Peyer's patch (tissue), 4 donors: ENCODE data around the gene KRT16.

Experiments used
- POLR2A ChIP-seq, 2 donors: fragments of 450-650 bp; IDR thresholded peaks; one replicate each; pipeline ENCODE4 v1.5.1; 2017; ENCODE audit warnings: antibody characterized with exemption in 2 of 2, mild to moderate bottlenecking in 2 of 2, moderate library complexity in 2 of 2
- TF ChIP-seq, protein P1 (sequence below), 6 experiments: fragments of 450-650 bp in 4 of 6; fragments of 200-600 bp in 2 of 6; sonication (generic) in 1 of 6; IDR thresholded peaks; one replicate each; pipeline ENCODE4 v1.5.1; 2017 to 2019; ENCODE audit warnings: antibody characterized with exemption in 6 of 6, mild to moderate bottlenecking in 3 of 6, moderate library complexity in 1 of 6

DNA sequence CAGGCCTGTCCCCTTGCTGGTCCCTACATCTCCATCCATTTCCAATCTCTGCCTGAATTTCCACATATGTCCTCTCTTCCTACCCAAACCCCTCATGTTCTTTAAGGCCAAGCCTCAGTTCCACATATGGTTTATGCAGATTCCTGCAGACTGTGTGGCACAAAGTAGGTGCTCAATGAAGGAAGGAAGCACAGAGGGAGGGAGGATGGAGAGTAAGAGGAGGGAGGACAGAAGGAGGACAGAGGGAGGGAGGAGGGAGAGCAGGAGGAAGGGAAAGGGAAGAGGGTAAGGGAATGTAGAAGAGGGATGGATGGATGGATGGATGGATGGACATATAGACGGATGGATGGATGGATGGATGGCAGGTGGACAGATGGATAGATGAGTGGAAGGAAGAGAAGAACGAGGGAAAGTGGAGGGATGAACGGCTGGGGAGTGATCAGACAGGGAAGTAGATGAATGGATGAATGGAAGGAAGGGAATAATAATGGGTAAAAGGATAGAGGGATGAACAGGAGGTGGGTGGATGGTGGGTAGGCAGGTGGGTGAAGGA, 18.1 kb downstream of the KRT16 start:
- TF ChIP-seq, protein P1, sequence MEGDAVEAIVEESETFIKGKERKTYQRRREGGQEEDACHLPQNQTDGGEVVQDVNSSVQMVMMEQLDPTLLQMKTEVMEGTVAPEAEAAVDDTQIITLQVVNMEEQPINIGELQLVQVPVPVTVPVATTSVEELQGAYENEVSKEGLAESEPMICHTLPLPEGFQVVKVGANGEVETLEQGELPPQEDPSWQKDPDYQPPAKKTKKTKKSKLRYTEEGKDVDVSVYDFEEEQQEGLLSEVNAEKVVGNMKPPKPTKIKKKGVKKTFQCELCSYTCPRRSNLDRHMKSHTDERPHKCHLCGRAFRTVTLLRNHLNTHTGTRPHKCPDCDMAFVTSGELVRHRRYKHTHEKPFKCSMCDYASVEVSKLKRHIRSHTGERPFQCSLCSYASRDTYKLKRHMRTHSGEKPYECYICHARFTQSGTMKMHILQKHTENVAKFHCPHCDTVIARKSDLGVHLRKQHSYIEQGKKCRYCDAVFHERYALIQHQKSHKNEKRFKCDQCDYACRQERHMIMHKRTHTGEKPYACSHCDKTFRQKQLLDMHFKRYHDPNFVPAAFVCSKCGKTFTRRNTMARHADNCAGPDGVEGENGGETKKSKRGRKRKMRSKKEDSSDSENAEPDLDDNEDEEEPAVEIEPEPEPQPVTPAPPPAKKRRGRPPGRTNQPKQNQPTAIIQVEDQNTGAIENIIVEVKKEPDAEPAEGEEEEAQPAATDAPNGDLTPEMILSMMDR (IDR thresholded peaks at IDR 0.05), result no peak
- TF ChIP-seq POLR2A (IDR thresholded peaks at IDR 0.05), result no peak
